ENCODE measurements around the gene FAM171A1.

Gene FAM171A1

GRCh38 chr10:15363031-15363430, 8.1 kb downstream of the FAM171A1 start:
- H3K4me1 ChIP-seq (ENCODE audit: control insufficient read depth in 2 of 2, insufficient read depth in 2 of 2, low read length in 2 of 2): no peaks in the 10 kb centered on the region
- no peak overlapping the region for H3K27ac ChIP-seq (ENCODE audit: low read depth in 2 of 2, low read length in 2 of 2)
- no peak overlapping the region for H3K4me3 ChIP-seq (ENCODE audit: low read length in 2 of 2)
- no peaks in the 10 kb centered on the region for H3K36me3 ChIP-seq (ENCODE audit: control insufficient read depth in 2 of 2, insufficient read depth in 2 of 2, low read length in 2 of 2)
- H3K27me3 ChIP-seq (ENCODE audit: control insufficient read depth in 2 of 2, insufficient read depth in 2 of 2, low read length in 2 of 2): no peaks in the 10 kb centered on the region
- H3K9ac ChIP-seq (ENCODE audit: low read depth in 1 of 2, low read length in 2 of 2): no peak overlapping the region
- no peaks in the 10 kb centered on the region for H3K9me3 ChIP-seq (ENCODE audit: control insufficient read depth in 2 of 2, low read length in 2 of 2)

DNA sequence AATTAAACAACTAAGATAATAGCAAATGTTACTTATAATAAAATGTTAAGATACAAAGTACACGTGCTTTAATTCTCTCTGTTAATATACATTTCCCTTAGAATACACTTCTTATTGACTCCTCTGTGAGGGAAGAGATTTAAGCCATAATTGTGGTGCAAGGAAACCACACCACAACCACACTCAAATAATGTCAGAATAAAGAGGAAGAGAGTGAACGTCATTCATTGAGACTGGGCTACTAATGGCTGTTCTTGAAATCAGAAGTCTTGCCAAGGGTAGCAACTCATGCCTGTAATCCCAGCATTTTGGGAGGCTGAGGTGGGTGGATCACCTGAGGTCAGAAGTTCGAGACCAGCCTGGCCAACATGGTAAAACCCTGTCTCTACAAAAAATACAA, 10.0 kb downstream of the FAM171A1 start:
- H3K27me3 ChIP-seq (ENCODE audit: control insufficient read depth in 2 of 2, insufficient read depth in 2 of 2, low read length in 2 of 2): no peaks in the 10 kb centered on the region
- H3K36me3 ChIP-seq (ENCODE audit: control insufficient read depth in 2 of 2, insufficient read depth in 2 of 2, low read length in 2 of 2): no peaks in the 10 kb centered on the region
- no peaks in the 10 kb centered on the region for H3K9me3 ChIP-seq (ENCODE audit: control insufficient read depth in 2 of 2, low read length in 2 of 2)
- no peak overlapping the region for H3K4me3 ChIP-seq (ENCODE audit: low read length in 2 of 2)
- H3K4me1 ChIP-seq (ENCODE audit: control insufficient read depth in 2 of 2, insufficient read depth in 2 of 2, low read length in 2 of 2): no peaks in the 10 kb centered on the region
- no peak overlapping the region for H3K27ac ChIP-seq (ENCODE audit: low read depth in 2 of 2, low read length in 2 of 2)
- no peak overlapping the region for H3K9ac ChIP-seq (ENCODE audit: low read depth in 1 of 2, low read length in 2 of 2)

GRCh38 chr10:15360566-15360965, 10.5 kb downstream of the FAM171A1 start:
- Histone ChIP-seq H3K9me3 (ENCODE audit: control insufficient read depth in 2 of 2, low read length in 2 of 2) (no peaks in the 10 kb centered on the region), H3K36me3 (ENCODE audit: control insufficient read depth in 2 of 2, insufficient read depth in 2 of 2, low read length in 2 of 2) (no peaks in the 10 kb centered on the region), H3K9ac (ENCODE audit: low read depth in 1 of 2, low read length in 2 of 2) (no peak overlapping the region), H3K27ac (ENCODE audit: low read depth in 2 of 2, low read length in 2 of 2) (no peak overlapping the region), H3K4me3 (ENCODE audit: low read length in 2 of 2) (no peak overlapping the region), H3K27me3 (ENCODE audit: control insufficient read depth in 2 of 2, insufficient read depth in 2 of 2, low read length in 2 of 2) (no peaks in the 10 kb centered on the region), H3K4me1 (ENCODE audit: control insufficient read depth in 2 of 2, insufficient read depth in 2 of 2, low read length in 2 of 2) (no peaks in the 10 kb centered on the region)

DNA sequence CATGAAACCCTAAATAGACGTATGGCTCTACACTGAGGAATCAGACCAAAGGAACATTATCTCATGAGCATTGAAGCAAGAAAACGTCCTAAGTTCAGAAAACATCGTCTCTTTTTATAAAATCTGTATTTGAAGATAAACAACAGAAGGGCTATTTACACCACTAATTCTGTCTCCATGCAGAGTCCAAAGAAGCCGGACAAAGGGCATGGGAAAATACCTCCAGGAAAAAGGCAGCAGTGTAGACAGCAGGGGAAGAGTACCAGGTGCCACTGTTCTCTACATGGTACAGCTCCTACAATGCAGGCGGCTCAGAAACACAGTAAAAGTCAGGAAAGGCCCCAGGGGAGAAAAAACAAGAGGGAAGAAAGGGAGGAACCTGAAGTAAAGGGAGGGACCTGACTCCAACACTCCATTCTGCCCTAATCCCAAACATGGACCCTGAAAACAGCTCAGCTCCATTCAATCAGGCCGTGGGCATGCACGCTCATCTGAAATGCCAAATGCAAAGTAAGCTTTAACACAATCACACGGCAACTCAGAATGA, 17.5 kb downstream of the FAM171A1 start:
- H3K36me3 ChIP-seq (ENCODE audit: control insufficient read depth in 2 of 2, insufficient read depth in 2 of 2, low read length in 2 of 2): no peaks in the 10 kb centered on the region
- H3K9me3 ChIP-seq (ENCODE audit: control insufficient read depth in 2 of 2, low read length in 2 of 2): no peaks in the 10 kb centered on the region
- H3K27ac ChIP-seq (ENCODE audit: low read depth in 2 of 2, low read length in 2 of 2): no peak overlapping the region
- no peak overlapping the region for H3K9ac ChIP-seq (ENCODE audit: low read depth in 1 of 2, low read length in 2 of 2)
- H3K4me3 ChIP-seq (ENCODE audit: low read length in 2 of 2): peak overlapping the region in 1 of 2 donors; percentile 15
- no peaks in the 10 kb centered on the region for H3K27me3 ChIP-seq (ENCODE audit: control insufficient read depth in 2 of 2, insufficient read depth in 2 of 2, low read length in 2 of 2)
- H3K4me1 ChIP-seq (ENCODE audit: control insufficient read depth in 2 of 2, insufficient read depth in 2 of 2, low read length in 2 of 2): peaks cover 10 to 23% of the 10 kb centered on the region in 2 donors

- no peaks in the 10 kb centered on the region for H3K9me3 ChIP-seq (ENCODE audit: control insufficient read depth in 2 of 2, low read length in 2 of 2)
- no peak overlapping the region for H3K4me3 ChIP-seq (ENCODE audit: low read length in 2 of 2)
- no peak overlapping the region for H3K9ac ChIP-seq (ENCODE audit: low read depth in 1 of 2, low read length in 2 of 2)
- no peaks in the 10 kb centered on the region for H3K27me3 ChIP-seq (ENCODE audit: control insufficient read depth in 2 of 2, insufficient read depth in 2 of 2, low read length in 2 of 2)
- no peak overlapping the region for H3K27ac ChIP-seq (ENCODE audit: low read depth in 2 of 2, low read length in 2 of 2)
- peaks cover 13 to 30% of the 10 kb centered on the region in 2 donors for H3K4me1 ChIP-seq (ENCODE audit: control insufficient read depth in 2 of 2, insufficient read depth in 2 of 2, low read length in 2 of 2)
- no peaks in the 10 kb centered on the region for H3K36me3 ChIP-seq (ENCODE audit: control insufficient read depth in 2 of 2, insufficient read depth in 2 of 2, low read length in 2 of 2)
Measured at GRCh38 chr10:15352836-15353235, 18.3 kb downstream of the FAM171A1 start.

GRCh38 chr10:15352201-15352600, 18.9 kb downstream of the FAM171A1 start:
- Histone ChIP-seq H3K9me3 (ENCODE audit: control insufficient read depth in 2 of 2, low read length in 2 of 2) (no peaks in the 10 kb centered on the region), H3K4me3 (ENCODE audit: low read length in 2 of 2) (no peak overlapping the region), H3K27me3 (ENCODE audit: control insufficient read depth in 2 of 2, insufficient read depth in 2 of 2, low read length in 2 of 2) (no peaks in the 10 kb centered on the region), H3K36me3 (ENCODE audit: control insufficient read depth in 2 of 2, insufficient read depth in 2 of 2, low read length in 2 of 2) (no peaks in the 10 kb centered on the region), H3K4me1 (ENCODE audit: control insufficient read depth in 2 of 2, insufficient read depth in 2 of 2, low read length in 2 of 2) (peaks cover 15 to 36% of the 10 kb centered on the region in 2 donors), H3K27ac (ENCODE audit: low read depth in 2 of 2, low read length in 2 of 2) (no peak overlapping the region), H3K9ac (ENCODE audit: low read depth in 1 of 2, low read length in 2 of 2) (no peak overlapping the region)

GRCh38 chr10:15351099-15351820, 19.8 kb downstream of the FAM171A1 start:
- Histone ChIP-seq H3K36me3 (ENCODE audit: control insufficient read depth in 2 of 2, insufficient read depth in 2 of 2, low read length in 2 of 2) (no peaks in the 10 kb centered on the region), H3K9me3 (ENCODE audit: control insufficient read depth in 2 of 2, low read length in 2 of 2) (no peaks in the 10 kb centered on the region), H3K4me1 (ENCODE audit: control insufficient read depth in 2 of 2, insufficient read depth in 2 of 2, low read length in 2 of 2) (peaks cover 23 to 43% of the 10 kb centered on the region in 2 donors), H3K9ac (ENCODE audit: low read depth in 1 of 2, low read length in 2 of 2) (no peak overlapping the region), H3K4me3 (ENCODE audit: low read length in 2 of 2) (no peak overlapping the region), H3K27ac (ENCODE audit: low read depth in 2 of 2, low read length in 2 of 2) (no peak overlapping the region), H3K27me3 (ENCODE audit: control insufficient read depth in 2 of 2, insufficient read depth in 2 of 2, low read length in 2 of 2) (no peaks in the 10 kb centered on the region)

GRCh38 chr10:15349112-15349511, 22.0 kb downstream of the FAM171A1 start:
- H3K4me3 ChIP-seq (ENCODE audit: low read length in 2 of 2): peak overlapping the region; percentile 68 to 76
- H3K9ac ChIP-seq (ENCODE audit: low read depth in 1 of 2, low read length in 2 of 2): peak overlapping the region; percentile 38 to 74
- no peaks in the 10 kb centered on the region for H3K27me3 ChIP-seq (ENCODE audit: control insufficient read depth in 2 of 2, insufficient read depth in 2 of 2, low read length in 2 of 2)
- peak overlapping the region; percentile 78 to 87 for H3K27ac ChIP-seq (ENCODE audit: low read depth in 2 of 2, low read length in 2 of 2)
- H3K9me3 ChIP-seq (ENCODE audit: control insufficient read depth in 2 of 2, low read length in 2 of 2): no peaks in the 10 kb centered on the region
- no peaks in the 10 kb centered on the region for H3K36me3 ChIP-seq (ENCODE audit: control insufficient read depth in 2 of 2, insufficient read depth in 2 of 2, low read length in 2 of 2)
- peaks cover 34 to 56% of the 10 kb centered on the region in 2 donors for H3K4me1 ChIP-seq (ENCODE audit: control insufficient read depth in 2 of 2, insufficient read depth in 2 of 2, low read length in 2 of 2)

DNA sequence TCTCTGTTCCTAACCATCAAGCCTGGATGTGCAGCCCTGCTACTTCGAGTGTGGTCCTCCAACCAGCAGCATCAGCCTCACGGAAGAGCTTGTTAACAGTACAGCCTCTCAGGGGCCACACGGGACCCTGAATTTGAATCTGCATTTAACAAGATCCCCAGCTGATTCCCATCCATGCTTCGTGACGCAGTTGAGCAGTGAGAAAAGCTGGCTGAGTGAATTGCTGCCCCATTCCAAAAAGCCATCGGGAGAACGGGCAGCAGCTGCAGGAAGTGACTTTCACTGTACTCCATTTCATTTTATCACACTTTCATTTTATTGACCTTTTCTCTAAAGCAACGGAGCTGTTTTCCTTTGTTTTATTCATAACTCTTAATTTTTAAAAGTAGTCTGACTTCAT, 22.5 kb downstream of the FAM171A1 start:
- H3K4me3 ChIP-seq (ENCODE audit: low read length in 2 of 2): peak overlapping the region; percentile 68 to 76
- H3K36me3 ChIP-seq (ENCODE audit: control insufficient read depth in 2 of 2, insufficient read depth in 2 of 2, low read length in 2 of 2): no peaks in the 10 kb centered on the region
- H3K9ac ChIP-seq (ENCODE audit: low read depth in 1 of 2, low read length in 2 of 2): peak overlapping the region; percentile 62 to 74
- H3K4me1 ChIP-seq (ENCODE audit: control insufficient read depth in 2 of 2, insufficient read depth in 2 of 2, low read length in 2 of 2): peaks cover 31 to 52% of the 10 kb centered on the region in 2 donors
- H3K27me3 ChIP-seq (ENCODE audit: control insufficient read depth in 2 of 2, insufficient read depth in 2 of 2, low read length in 2 of 2): no peaks in the 10 kb centered on the region
- H3K27ac ChIP-seq (ENCODE audit: low read depth in 2 of 2, low read length in 2 of 2): peak overlapping the region; percentile 78 to 87
- H3K9me3 ChIP-seq (ENCODE audit: control insufficient read depth in 2 of 2, low read length in 2 of 2): no peaks in the 10 kb centered on the region

GRCh38 chr10:15347150-15347549, 23.9 kb downstream of the FAM171A1 start:
- Histone ChIP-seq H3K9ac (ENCODE audit: low read depth in 1 of 2, low read length in 2 of 2) (no peak overlapping the region), H3K4me1 (ENCODE audit: control insufficient read depth in 2 of 2, insufficient read depth in 2 of 2, low read length in 2 of 2) (peaks cover 31 to 45% of the 10 kb centered on the region in 2 donors), H3K4me3 (ENCODE audit: low read length in 2 of 2) (no peak overlapping the region), H3K27me3 (ENCODE audit: control insufficient read depth in 2 of 2, insufficient read depth in 2 of 2, low read length in 2 of 2) (no peaks in the 10 kb centered on the region), H3K36me3 (ENCODE audit: control insufficient read depth in 2 of 2, insufficient read depth in 2 of 2, low read length in 2 of 2) (no peaks in the 10 kb centered on the region), H3K27ac (ENCODE audit: low read depth in 2 of 2, low read length in 2 of 2) (peak overlapping the region in 1 of 2 donors; percentile 51), H3K9me3 (ENCODE audit: control insufficient read depth in 2 of 2, low read length in 2 of 2) (no peaks in the 10 kb centered on the region)
